Liver (tissue), 9 donors: Measurements from ENCODE around the gene CARD14. TPM values are rescaled to one million over a fixed set of nuclear protein-coding genes. Genes with fewer than 3 reads are reported as not detected.

ENCODE experiments used
- DNase-seq: peaks from one replicate; pipeline ENCODE4 v3.0.0-alpha.2; 2017; ENCODE audit warnings: low spot score
- H3K27ac ChIP-seq, 2 donors: one replicate each; pipeline ENCODE4 v1.7.0; 2013; ENCODE audit warnings: inconsistent platforms in 2 of 2, low read length in 2 of 2, control low read depth in 1 of 2, low read depth in 1 of 2, mild to moderate bottlenecking in 1 of 2
- H3K27me3 ChIP-seq, 4 donors: one replicate each; pipeline versions ENCODE4 v1.6.1 to v1.7.0; 2013; ENCODE audit warnings: low read length in 3 of 4, inconsistent platforms in 1 of 4, mild to moderate bottlenecking in 1 of 4, moderate library complexity in 1 of 4; ENCODE audit not compliant: control insufficient read depth in 4 of 4, insufficient read depth in 4 of 4
- H3K36me3 ChIP-seq, 4 donors: one replicate each; pipeline versions ENCODE4 v1.6.1 to v1.7.0; 2013; ENCODE audit warnings: low read length in 3 of 4, mild to moderate bottlenecking in 3 of 4, low read depth in 1 of 4, moderate library complexity in 1 of 4; ENCODE audit not compliant: control insufficient read depth in 4 of 4, insufficient read depth in 3 of 4
- H3K4me1 ChIP-seq, 4 donors: one replicate each; pipeline versions ENCODE4 v1.6.1 to v1.7.0; 2013; ENCODE audit warnings: low read length in 3 of 4, mild to moderate bottlenecking in 3 of 4, moderate library complexity in 1 of 4; ENCODE audit not compliant: control insufficient read depth in 4 of 4, insufficient read depth in 4 of 4
- H3K4me3 ChIP-seq, 3 donors: one replicate each; pipeline versions ENCODE4 v1.6.1 to v1.7.0; 2013; ENCODE audit warnings: low read length in 3 of 3, control low read depth in 1 of 3, low read depth in 1 of 3, mild to moderate bottlenecking in 1 of 3
- H3K9ac ChIP-seq, 2 donors: one replicate each; pipeline ENCODE4 v1.7.0; 2013; ENCODE audit warnings: low read length in 2 of 2, mild to moderate bottlenecking in 2 of 2, moderate library complexity in 2 of 2, control low read depth in 1 of 2, low read depth in 1 of 2
- H3K9me3 ChIP-seq, 4 donors: one replicate each; pipeline versions ENCODE4 v1.6.1 to v1.7.0; 2013; ENCODE audit warnings: low read length in 3 of 4; ENCODE audit not compliant: control insufficient read depth in 4 of 4
- ATF3 ChIP-seq: IDR thresholded peaks from 2 replicates; pipeline ENCODE4 v1.6.1; 2016; ENCODE audit warnings: antibody characterized with exemption
- CTCF ChIP-seq: fragments of 150-350 bp; IDR thresholded peaks from 2 replicates; pipeline ENCODE4 v1.5.1; 2017; ENCODE audit warnings: improper control_type of control experiment, low read depth, low read length; ENCODE audit not compliant: missing input control
- EGR1 ChIP-seq, 2 donors: IDR thresholded peaks; 2 replicates each; pipeline ENCODE4 v1.6.1; 2016 to 2018; ENCODE audit warnings: antibody characterized with exemption in 2 of 2, low read depth in 2 of 2
- FOXA1 ChIP-seq: IDR thresholded peaks from 2 replicates; pipeline ENCODE4 v1.6.1; 2016; ENCODE audit warnings: antibody characterized with exemption
- FOXA2 ChIP-seq: IDR thresholded peaks from 2 replicates; pipeline ENCODE4 v1.6.1; 2016; ENCODE audit warnings: antibody characterized with exemption
- GABPA ChIP-seq, 2 donors: IDR thresholded peaks in 1 of 2; conservative IDR thresholded peaks in 1 of 2; 2 replicates each; pipeline ENCODE4 v1.6.1; 2016; ENCODE audit warnings: antibody characterized with exemption in 2 of 2, mild to moderate bottlenecking in 1 of 2, moderate library complexity in 1 of 2
- HNF4A ChIP-seq, 2 donors: conservative IDR thresholded peaks; 2 replicates each; pipeline ENCODE4 v1.6.1; 2016; ENCODE audit warnings: antibody characterized with exemption in 2 of 2, mild to moderate bottlenecking in 2 of 2
- HNF4G ChIP-seq: IDR thresholded peaks from 2 replicates; pipeline ENCODE4 v1.6.1; 2016; ENCODE audit warnings: antibody characterized with exemption
- JUND ChIP-seq, 2 donors: IDR thresholded peaks; 2 replicates each; pipeline ENCODE4 v1.6.1; 2016; ENCODE audit warnings: antibody characterized with exemption in 2 of 2
- MAX ChIP-seq: IDR thresholded peaks from 2 replicates; pipeline ENCODE4 v1.6.1; 2016; ENCODE audit warnings: antibody characterized with exemption
- NR2F2 ChIP-seq: IDR thresholded peaks from 2 replicates; pipeline ENCODE4 v1.6.1; 2016; ENCODE audit warnings: antibody characterized with exemption
- RAD21 ChIP-seq, 2 donors: IDR thresholded peaks; 2 replicates each; pipeline ENCODE4 v1.6.1; 2016; ENCODE audit warnings: antibody characterized with exemption in 2 of 2, mild to moderate bottlenecking in 2 of 2
- REST ChIP-seq: IDR thresholded peaks from 2 replicates; pipeline ENCODE4 v1.6.1; 2016; ENCODE audit warnings: antibody characterized with exemption, mild to moderate bottlenecking
- RXRA ChIP-seq, 2 donors: IDR thresholded peaks; 2 replicates each; pipeline ENCODE4 v1.6.1; 2017 to 2018; ENCODE audit warnings: antibody characterized with exemption in 2 of 2, mild to moderate bottlenecking in 1 of 2
- SP1 ChIP-seq: IDR thresholded peaks from 2 replicates; pipeline ENCODE4 v1.6.1; 2018; ENCODE audit warnings: antibody characterized with exemption, mild to moderate bottlenecking
- TAF1 ChIP-seq: conservative IDR thresholded peaks from 2 replicates; pipeline ENCODE4 v1.6.1; 2016; ENCODE audit warnings: antibody characterized with exemption, mild to moderate bottlenecking
- YY1 ChIP-seq: IDR thresholded peaks from 2 replicates; pipeline ENCODE4 v1.6.1; 2016; ENCODE audit warnings: antibody characterized with exemption, mild to moderate bottlenecking
- ZBTB33 ChIP-seq: IDR thresholded peaks from 2 replicates; pipeline ENCODE4 v1.6.1; 2016; ENCODE audit warnings: antibody characterized with exemption
- WGBS: extraction: QIAGEN DNeasy Blood & Tissue Kit; methylation state at CpG from one replicate; pipeline ENCODE4 v1.1.7; 2013; 5-methylcytosine and 5-hydroxymethylcytosine counted together
- polyA plus RNA-seq, 2 donors: library from polyadenylated mRNA; stranded (reverse) in 1 of 2; unstranded in 1 of 2; fragments of 200-250 nt in 1 of 2; fragments of >200 nt in 1 of 2; fragmentation: Nextera tagmentation in 1 of 2; extraction: Ambion mirVana in 1 of 2; gene quantifications; one replicate each; pipeline versions ENCODE4 v1.2.1 to v1.2.3, GENCODE V29; 2013 to 2015
- total RNA-seq, 2 donors: library from RNA; depleted of rRNA; stranded (reverse); fragments of >200 nt; gene quantifications; one replicate each; pipeline ENCODE4 v1.2.3, GENCODE V29; 2014
- donor health status: healthy.
- donor health status: healthy.
- donor health status: healthy.
- donor health status: healthy.
- donor health status: healthy.

CARD14 gene
- total and polyA plus RNA-seq, 4 donors = 0.07 to 0.70 (median 0.29) TPM

- H3K36me3 ChIP-seq = no peaks in the 10 kb centered on the region
- H3K9ac ChIP-seq = no peak overlapping the region
- no peaks in the 10 kb centered on the region for H3K4me1 ChIP-seq
- no peak for TF ChIP-seq NR2F2
- TF ChIP-seq RAD21 (IDR thresholded peaks at IDR 0.05) = no peak
- H3K27me3 ChIP-seq = no peaks in the 10 kb centered on the region
- 87% methylated on average over 10 of the region's 10 CpGs for WGBS
- H3K27ac ChIP-seq = no peak overlapping the region
- no peak for DNase-seq
- no peaks in the 10 kb centered on the region for H3K9me3 ChIP-seq
- no peak overlapping the region for H3K4me3 ChIP-seq
Measured at GRCh38 chr17:80184423-80184714, 14.5 kb downstream of the CARD14 start.

- TF ChIP-seq ZBTB33 (no peak), TAF1 (no peak), HNF4A (conservative IDR thresholded peaks at IDR 0.05) (no peak), NR2F2 (no peak), RXRA (IDR thresholded peaks at IDR 0.05) (no peak), RAD21 (IDR thresholded peaks at IDR 0.05) (no peak)
- no peak overlapping the region for H3K4me3 ChIP-seq
- no peaks in the 10 kb centered on the region for H3K36me3 ChIP-seq
- no peaks in the 10 kb centered on the region for H3K9me3 ChIP-seq
- DNase-seq = no peak
- H3K27me3 ChIP-seq = no peaks in the 10 kb centered on the region
- H3K4me1 ChIP-seq = no peaks in the 10 kb centered on the region
- 92% methylated on average over 9 of the region's 9 CpGs for WGBS
- H3K9ac ChIP-seq = no peak overlapping the region
- H3K27ac ChIP-seq = no peak overlapping the region
Measured at GRCh38 chr17:80185968-80186367, 16.1 kb downstream of the CARD14 start.

GRCh38 chr17:80187090-80187489 lies 17.3 kb downstream of the CARD14 start:
- Histone ChIP-seq H3K9me3 (no peaks in the 10 kb centered on the region), H3K4me3 (no peak overlapping the region), H3K4me1 (no peaks in the 10 kb centered on the region), H3K27ac (no peak overlapping the region), H3K36me3 (no peaks in the 10 kb centered on the region), H3K9ac (no peak overlapping the region), H3K27me3 (no peaks in the 10 kb centered on the region)
- WGBS = 71% methylated on average over 16 of the region's 16 CpGs
- DNase-seq = no peak
- no peak for TF ChIP-seq NR2F2
- no peak for TF ChIP-seq MAX
- no peak for TF ChIP-seq HNF4A (conservative IDR thresholded peaks at IDR 0.05)
- no peak for TF ChIP-seq ZBTB33
- TF ChIP-seq CTCF = no peak
- TF ChIP-seq RXRA (IDR thresholded peaks at IDR 0.05) = no peak
- no peak for TF ChIP-seq EGR1 (IDR thresholded peaks at IDR 0.05; ENCODE audit: low read depth in 2 of 2)
- TF ChIP-seq SP1 = no peak
- no peak for TF ChIP-seq REST
- no peak for TF ChIP-seq FOXA1
- TF ChIP-seq JUND (IDR thresholded peaks at IDR 0.05) = no peak
- no peak for TF ChIP-seq FOXA2
- no peak for TF ChIP-seq ATF3
- no peak for TF ChIP-seq RAD21 (IDR thresholded peaks at IDR 0.05)
- no peak for TF ChIP-seq YY1
- TF ChIP-seq TAF1 = no peak
- no peak for TF ChIP-seq GABPA (IDR thresholded peaks at IDR 0.05 in 1 of 2, conservative IDR thresholded peaks at IDR 0.05 in 1 of 2)
- TF ChIP-seq HNF4G = no peak
